PC-3 (cell line): ENCODE measurements around the gene MAP7.

ENCODE experiments used
- CTCF ChIP-seq: fragments of 300-600 bp; sonication (generic); conservative IDR thresholded peaks from 2 replicates; pipeline ENCODE4 v1.5.1; 2017; ENCODE audit warnings: antibody characterized with exemption, low read depth, mild to moderate bottlenecking, low read length
- EZH2 ChIP-seq: fragments of 300-600 bp; sonication (generic); IDR thresholded peaks from one replicate; pipeline ENCODE4 v1.6.1; 2017; ENCODE audit warnings: antibody characterized with exemption, mild to moderate bottlenecking, low read length; ENCODE audit not compliant: unreplicated experiment

DNA sequence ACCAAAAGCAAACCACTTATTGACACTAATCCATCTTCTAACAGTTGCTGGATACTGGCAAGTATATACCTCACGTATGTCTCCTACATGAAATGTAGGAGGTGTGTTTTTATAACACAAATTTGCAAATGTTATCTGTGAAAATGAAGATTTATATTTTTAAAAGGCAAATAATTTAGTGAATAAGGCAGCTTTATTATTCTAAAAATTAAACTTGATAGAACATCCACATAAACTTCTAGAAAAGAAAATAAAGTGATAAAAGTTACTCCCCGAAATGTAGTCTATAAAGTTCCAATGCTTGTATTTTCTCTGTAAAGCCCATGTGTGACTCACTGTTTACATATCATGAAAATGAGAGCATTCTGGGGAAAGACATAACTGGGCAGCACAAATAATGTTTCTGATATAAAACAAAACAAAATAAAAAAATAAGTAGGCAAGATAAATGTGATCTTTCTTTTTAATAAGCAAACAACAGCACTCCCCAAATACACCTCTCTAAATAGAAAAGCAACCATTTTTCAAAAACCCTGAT, 84.4 kb downstream of the MAP7 start:
- TF ChIP-seq CTCF (no peak), EZH2 (no peak)
